K562 (cell line): ENCODE measurements around the gene OPRM1. TPM values are rescaled to one million over a fixed set of nuclear protein-coding genes. Genes with fewer than 3 reads are reported as not detected.

Experiments
- ATAC-seq: fragments of 200-7000 bp; cut with Tn5 transposase; 3 replicates; pipeline ENCODE4 v1.9.1; 2020; ENCODE audit warnings: moderate library complexity
- BruUV-seq: library from RNA; stranded (reverse); fragments of 400-500 nt; replicated peaks from 2 replicates; lab custom pipeline; 2021; lab: Mats Ljungman, UMichigan
- CTCF ChIA-PET: fragments of 300-600 bp; formaldehyde crosslinking; extraction: SDS; loops from one replicate; lab custom pipeline; 2021; ENCODE audit warnings: low intra/inter-chr PET ratio; lab: Yijun Ruan, JAX
- POLR2A ChIA-PET: fragments of 300-600, 350-650 bp; sonication (Branson Sonifier 250); formaldehyde crosslinking; extraction: SDS; loops from one replicate; lab custom pipeline; 2021; ENCODE audit warnings: antibody characterized with exemption, inconsistent platforms; lab: Yijun Ruan, JAX
- DNase-seq, 4 experiments: peaks; one replicate each; pipeline versions ENCODE4 v3.0.0 to v3.0.0-alpha.2; 2011 to 2018; ENCODE audit warnings: low spot score in 3 of 4, mixed read lengths in 3 of 4; ENCODE audit errors: extremely low read depth in 1 of 4
- FAIRE-seq: peaks from 2 replicates; lab custom pipeline; 2011; peaks lifted over from hg19 to GRCh38; lab: Jason Lieb, UNC
- H2AFZ ChIP-seq: 2 replicates; pipeline ENCODE4 v1.6.0; 2011; ENCODE audit warnings: low read depth, low read length, control low read depth, inconsistent platforms
- H3K27ac ChIP-seq: fragments of 200-600 bp; 3 replicates; pipeline ENCODE4 v1.8.0; 2011; ENCODE audit warnings: low read depth, mild to moderate bottlenecking, control low read depth, inconsistent platforms, low read length, moderate library complexity, mixed read lengths; ENCODE audit errors: extremely low read depth
- H3K27me3 ChIP-seq, 2 experiments: fragments of 300-600 bp in 1 of 2; 2 replicates in 1 of 2; 3 replicates in 1 of 2; pipeline versions ENCODE4 v1.6.0 to v1.8.0; 2011; ENCODE audit warnings: inconsistent platforms in 2 of 2, low read length in 2 of 2, mild to moderate bottlenecking in 1 of 2, mixed read lengths in 1 of 2, moderate library complexity in 1 of 2; ENCODE audit not compliant: control insufficient read depth in 2 of 2, insufficient read depth in 2 of 2
- H3K36me3 ChIP-seq: fragments of 300-600 bp; 3 replicates; pipeline ENCODE4 v1.8.0; 2011; ENCODE audit warnings: mild to moderate bottlenecking, low read length, inconsistent platforms; ENCODE audit not compliant: control insufficient read depth, insufficient read depth
- H3K4me1 ChIP-seq, 2 experiments: fragments of 200-600 bp in 1 of 2; replicated peaks in 1 of 2; 2 replicates in 1 of 2; 3 replicates in 1 of 2; pipeline versions ENCODE4 v1.5.1 to v1.8.0; 2011; ENCODE audit warnings: inconsistent platforms in 2 of 2, low read length in 2 of 2, mild to moderate bottlenecking in 1 of 2, mixed read lengths in 1 of 2, moderate library complexity in 1 of 2; ENCODE audit not compliant: control insufficient read depth in 2 of 2, insufficient read depth in 2 of 2
- H3K4me2 ChIP-seq: 2 replicates; pipeline ENCODE4 v1.6.1; 2011; ENCODE audit warnings: low read length, control low read depth, inconsistent platforms, mixed read lengths; ENCODE audit not compliant: insufficient read depth
- H3K4me3 ChIP-seq: fragments of 200-600 bp; sonication (generic), shearing (Covaris generic); 2 replicates; pipeline ENCODE4 v1.5.1; 2016; ENCODE audit warnings: control low read depth, inconsistent platforms
- H3K79me2 ChIP-seq: fragments of 200-600 bp; 3 replicates; pipeline ENCODE4 v1.8.0; 2011; ENCODE audit warnings: low read length, inconsistent platforms; ENCODE audit not compliant: control insufficient read depth, insufficient read depth
- H3K9ac ChIP-seq, 2 experiments: 2 replicates each; pipeline versions ENCODE4 v1.6.0 to v1.6.1; 2011; ENCODE audit warnings: low read depth in 2 of 2, low read length in 2 of 2, control low read depth in 1 of 2, inconsistent platforms in 1 of 2, mild to moderate bottlenecking in 1 of 2, mixed read lengths in 1 of 2; ENCODE audit not compliant: insufficient read depth in 1 of 2
- H3K9me1 ChIP-seq: one replicate; pipeline ENCODE4 v1.6.0; 2011; ENCODE audit warnings: inconsistent platforms, mild to moderate bottlenecking, low read length, moderate library complexity; ENCODE audit not compliant: control insufficient read depth, insufficient read depth
- H3K9me3 ChIP-seq: replicated peaks from 2 replicates; pipeline ENCODE4 v1.5.1; 2011; ENCODE audit warnings: low read depth, low read length, inconsistent platforms; ENCODE audit not compliant: control insufficient read depth, insufficient read depth
- H4K20me1 ChIP-seq: replicated peaks from 2 replicates; pipeline ENCODE4 v1.6.1; 2011; ENCODE audit warnings: low read length, inconsistent platforms, mixed read lengths; ENCODE audit not compliant: control insufficient read depth, insufficient read depth
- CTCF ChIP-seq, 3 experiments: IDR thresholded peaks in 2 of 3; conservative IDR thresholded peaks in 1 of 3; 2 replicates each; pipeline ENCODE4 v1.5.1; 2011 to 2012; ENCODE audit warnings: low read length in 3 of 3, mild to moderate bottlenecking in 3 of 3, control low read depth in 2 of 3, improper control_type of control experiment in 1 of 3, inconsistent platforms in 1 of 3, low read depth in 1 of 3, mixed read lengths in 1 of 3, moderate library complexity in 1 of 3; ENCODE audit not compliant: insufficient read depth in 2 of 3
- EZH2 ChIP-seq: IDR thresholded peaks from 2 replicates; pipeline ENCODE4 v1.6.1; 2012; ENCODE audit warnings: low read depth, mild to moderate bottlenecking, inconsistent platforms, low read length, borderline replicate concordance
- RAD21 ChIP-seq, 2 experiments: fragments of 250-450 bp in 1 of 2; fragments of 450-650 bp in 1 of 2; sonication (Bioruptor Pico) in 1 of 2; formaldehyde crosslinking in 1 of 2; IDR thresholded peaks in 1 of 2; conservative IDR thresholded peaks in 1 of 2; 2 replicates each; pipeline versions ENCODE4 v1.4.0 to v1.8.0; 2020 to 2022; ENCODE audit warnings: mild to moderate bottlenecking in 2 of 2, moderate library complexity in 1 of 2
- REST ChIP-seq, 2 experiments: fragments of 450-650 bp; formaldehyde crosslinking in 1 of 2; IDR thresholded peaks; 2 replicates each; pipeline versions ENCODE4 v1.4.0 to v1.6.1; 2014 to 2020; ENCODE audit warnings: mild to moderate bottlenecking in 2 of 2, borderline replicate concordance in 1 of 2, low read depth in 1 of 2
- STAG1 ChIP-seq: sonication (generic); formaldehyde crosslinking; IDR thresholded peaks from 2 replicates; pipeline ENCODE4 v1.5.0; 2020; ENCODE audit warnings: missing genetic modification reagents, borderline replicate concordance
- WGBS: fragments of 100-300 bp; shearing (Covaris generic); methylation state at CpG from one replicate; pipeline ENCODE4 v1.1.6; 2016; ENCODE audit warnings: low coverage, mixed read lengths; ENCODE audit not compliant: insufficient coverage; ENCODE audit errors: missing lambda C conversion rate; 5-methylcytosine and 5-hydroxymethylcytosine counted together
- in situ Hi-C: fragments of 300-500 bp; cut with MboI; formaldehyde crosslinking; loops from 4 replicates; pipeline ENCODE4 v1.15.0; 2018; ENCODE audit warnings: inconsistent platforms, mixed read lengths
- intact Hi-C: fragments of 100-400 bp; cut with micrococcal nuclease; formaldehyde crosslinking; loops from 2 replicates; pipeline ENCODE4 v1.14.2; 2022
- polyA plus RNA-seq, 8 experiments: library from polyadenylated mRNA; depleted of rRNA in 4 of 8; stranded (reverse) in 5 of 8; unstranded in 3 of 8; fragments of >200 nt; fragmentation: Nextera tagmentation in 2 of 8; fragmentation: Illumina TruSeq in 1 of 8; extraction: Ambion mirVana in 2 of 8; extraction: Trizol in 1 of 8; gene quantifications; 2 replicates each; pipeline versions ENCODE4 v1.2.1 to v1.2.3, GENCODE V29; 2011 to 2014; ENCODE audit warnings: inconsistent platforms in 1 of 8, missing spikeins in 1 of 8
- total RNA-seq, 7 experiments: library from RNA; depleted of rRNA in 6 of 7; stranded (reverse); fragments of >200 nt in 6 of 7; fragmentation: Illumina TruSeq in 2 of 7; extraction: Trizol in 2 of 7; gene quantifications; 2 replicates each; pipeline versions ENCODE4 v1.2.1 to v1.2.3, GENCODE V29; 2011 to 2021; ENCODE audit warnings: low replicate concordance in 1 of 7

The OPRM1 gene
- total and polyA plus RNA-seq, 9 of the 15 experiments (the other 6 are each of a cell fraction or from before 2014, with no cell fraction given) = not detected

GRCh38 chr6:154156135-154156896, 117.3 kb downstream of the OPRM1 start:
- H3K36me3 ChIP-seq = no peaks in the 10 kb centered on the region
- H3K27ac ChIP-seq = no peak overlapping the region
- BruUV-seq = no TSS peak
- TF ChIP-seq EZH2 (no peak), RAD21 (CRISPR knock-in tag; conservative IDR thresholded peaks at IDR 0.05 in 1 of 2, IDR thresholded peaks at IDR 0.05 in 1 of 2) (peak; percentile 18 to 50; a peak in 3 of 4 replicates), STAG1 (CRISPR knock-in tag) (peak; percentile 35; the same call in 1 of the 2 replicates), CTCF (IDR thresholded peaks at IDR 0.05 in 2 of 3, conservative IDR thresholded peaks at IDR 0.05 in 1 of 3; ENCODE audit: insufficient read depth in 2 of 3, low read depth in 1 of 3, low read length in 3 of 3) (peak; percentile 64 to 78 (median 74)), REST (IDR thresholded peaks at IDR 0.05; ENCODE audit: borderline replicate concordance) (peak; percentile 49; the same call in 1 of the 2 replicates), REST (CRISPR knock-in tag; IDR thresholded peaks at IDR 0.05; ENCODE audit: low read depth) (no peak)
- H3K4me3 ChIP-seq = no peak overlapping the region
- peak in 3 of 4 experiments; percentile 18 to 37 (median 21) for DNase-seq
- no peak overlapping the region for H2AFZ ChIP-seq
- H3K4me1 ChIP-seq = no peaks in the 10 kb centered on the region
- no peaks in the 10 kb centered on the region for H3K9me1 ChIP-seq
- in situ Hi-C loops (loop anchor here (10.0 to 25.0 kb wide), 2 partner anchors 518 to 656 kb away; no protein-coding TSS in a partner anchor), intact Hi-C loops (loop anchor here (2.0 to 10.0 kb wide), 3 partner anchors 188 to 648 kb away; no protein-coding TSS in a partner anchor)
- H3K27me3 ChIP-seq = peaks cover 0 to 2% of the 10 kb centered on the region in 2 experiments; a peak in 1 of 5 replicates
- peak; percentile 75 for FAIRE-seq
- ATAC-seq = peak; percentile 97
- 4% methylated on average over 11 of the region's 11 CpGs for WGBS
- no peaks in the 10 kb centered on the region for H3K79me2 ChIP-seq
- POLR2A ChIA-PET = no interaction called here
- no peak overlapping the region for H3K4me2 ChIP-seq
- no peaks in the 10 kb centered on the region for H4K20me1 ChIP-seq
- CTCF ChIA-PET = no interaction called here
- no peaks in the 10 kb centered on the region for H3K9me3 ChIP-seq
- H3K9ac ChIP-seq = no peak overlapping the region
